ENCODE data around the gene TRMT61A. TPM values are rescaled to one million over a fixed set of nuclear protein-coding genes. Genes with fewer than 3 reads are reported as not detected.

The TRMT61A gene
- total RNA-seq, 1 donor: 8.2 TPM

- H3K4me3 ChIP-seq (ENCODE audit: low read depth, low read length): no peak overlapping the region
- DNase-seq (ENCODE audit: low read depth): peak; percentile 29
- TF ChIP-seq CTCF (IDR thresholded peaks at IDR 0.05; ENCODE audit: insufficient read depth, low read depth, low read length): no peak
Measured at GRCh38 chr14:103537175-103537990, 8.4 kb downstream of the TRMT61A start.

GRCh38 chr14:103538291-103539055 lies 9.5 kb downstream of the TRMT61A start:
- H3K4me3 ChIP-seq (ENCODE audit: low read depth, low read length): no peak overlapping the region
- DNase-seq (ENCODE audit: low read depth): no peak
- TF ChIP-seq CTCF (IDR thresholded peaks at IDR 0.05; ENCODE audit: insufficient read depth, low read depth, low read length): no peak

GRCh38 chr14:103539056-103539825 lies 10.2 kb downstream of the TRMT61A start:
- no peak for DNase-seq (ENCODE audit: low read depth)
- no peak overlapping the region for H3K4me3 ChIP-seq (ENCODE audit: low read depth, low read length)
- TF ChIP-seq CTCF (IDR thresholded peaks at IDR 0.05; ENCODE audit: insufficient read depth, low read depth, low read length): no peak

GRCh38 chr14:103540821-103541708 lies 12.1 kb downstream of the TRMT61A start:
- no peak overlapping the region for H3K4me3 ChIP-seq (ENCODE audit: low read depth, low read length)
- TF ChIP-seq CTCF (IDR thresholded peaks at IDR 0.05; ENCODE audit: insufficient read depth, low read depth, low read length): no peak
- no peak for DNase-seq (ENCODE audit: low read depth)

- no peak for DNase-seq (ENCODE audit: low read depth)
- H3K4me3 ChIP-seq (ENCODE audit: low read depth, low read length): no peak overlapping the region
- TF ChIP-seq CTCF (IDR thresholded peaks at IDR 0.05; ENCODE audit: insufficient read depth, low read depth, low read length): no peak
Measured at GRCh38 chr14:103541709-103542604, 13.0 kb downstream of the TRMT61A start.

Measured in fibroblast of villous mesenchyme (primary cell).